GM12878 (cell line): ENCODE data around the gene TSHZ2. TPM values are rescaled to one million over a fixed set of nuclear protein-coding genes. Genes with fewer than 3 reads are reported as not detected.

Experiments used
- ATAC-seq: fragments of 200-7000 bp; cut with Tn5 transposase; 3 replicates; pipeline ENCODE4 v1.9.1; 2020; ENCODE audit warnings: mild to moderate bottlenecking, moderate library complexity
- BruUV-seq: library from RNA; stranded (reverse); fragments of 400-500 nt; replicated peaks from 2 replicates; lab custom pipeline; 2021; lab: Mats Ljungman, UMichigan
- CTCF ChIA-PET: fragments of 300-600 bp; sonication (Branson Sonifier 250); formaldehyde crosslinking; extraction: SDS; loops from one replicate; lab custom pipeline; 2021; ENCODE audit warnings: inconsistent platforms; lab: Yijun Ruan, JAX
- POLR2A ChIA-PET: fragments of 350-600 bp; formaldehyde crosslinking; extraction: SDS; loops from one replicate; lab custom pipeline; 2021; ENCODE audit warnings: inconsistent platforms; lab: Charles Lee
- RAD21 ChIA-PET: fragments of 300-600 bp; sonication (Branson Sonifier 250); formaldehyde crosslinking; loops from one replicate; lab custom pipeline; 2023; ENCODE audit warnings: antibody characterized with exemption; ENCODE audit not compliant: unreplicated experiment; lab: Charles Lee
- SMC1A ChIA-PET: fragments of 300-600 bp; sonication (Branson Sonifier 250); formaldehyde crosslinking; loops from one replicate; lab custom pipeline; 2023; ENCODE audit not compliant: unreplicated experiment, uncharacterized antibody; lab: Charles Lee
- DNase-seq: peaks from one replicate; pipeline ENCODE4 v3.0.0-alpha.2; 2011; ENCODE audit warnings: low read depth, low spot score
- FAIRE-seq: peaks from 3 replicates; lab custom pipeline; 2011; peaks lifted over from hg19 to GRCh38; lab: Jason Lieb, UNC
- H2AFZ ChIP-seq: 2 replicates; pipeline ENCODE4 v1.6.0; 2011; ENCODE audit warnings: low read depth, low read length, control low read depth; ENCODE audit not compliant: control insufficient read depth
- H3K27ac ChIP-seq: 2 replicates; pipeline ENCODE4 v1.5.1; 2011; ENCODE audit warnings: control low read depth; ENCODE audit not compliant: control insufficient read depth, insufficient read depth
- H3K27me3 ChIP-seq, 2 experiments: replicated peaks in 1 of 2; 2 replicates each; pipeline versions ENCODE4 v1.6.0 to v1.6.1; 2011; ENCODE audit warnings: low read length in 1 of 2; ENCODE audit not compliant: control insufficient read depth in 2 of 2, insufficient read depth in 2 of 2
- H3K36me3 ChIP-seq, 2 experiments: 2 replicates each; pipeline ENCODE4 v1.5.1; 2011; ENCODE audit warnings: low read length in 1 of 2; ENCODE audit not compliant: control insufficient read depth in 2 of 2, insufficient read depth in 2 of 2
- H3K4me1 ChIP-seq: 2 replicates; pipeline ENCODE4 v1.6.1; 2011; ENCODE audit warnings: mild to moderate bottlenecking, low read length, moderate library complexity, mixed read lengths; ENCODE audit not compliant: control insufficient read depth, insufficient read depth
- H3K4me2 ChIP-seq: 2 replicates; pipeline ENCODE4 v1.6.0; 2011; ENCODE audit warnings: control low read depth; ENCODE audit not compliant: control insufficient read depth, insufficient read depth
- H3K4me3 ChIP-seq: fragments of 200-600 bp; sonication (generic); 2 replicates; pipeline ENCODE4 v1.5.1; 2016
- H3K79me2 ChIP-seq: 2 replicates; pipeline ENCODE4 v1.6.0; 2011; ENCODE audit warnings: low read length; ENCODE audit not compliant: control insufficient read depth, insufficient read depth
- H3K9ac ChIP-seq: 2 replicates; pipeline ENCODE4 v1.8.0; 2011; ENCODE audit warnings: low read length, control low read depth, mixed read lengths; ENCODE audit not compliant: control insufficient read depth, insufficient read depth
- H3K9me3 ChIP-seq: replicated peaks from 3 replicates; pipeline ENCODE4 v1.5.1; 2011; ENCODE audit warnings: mild to moderate bottlenecking, low read length; ENCODE audit not compliant: control insufficient read depth, insufficient read depth
- H4K20me1 ChIP-seq: 2 replicates; pipeline ENCODE4 v1.6.0; 2011; ENCODE audit not compliant: control insufficient read depth, insufficient read depth
- DPF2 ChIP-seq: fragments of 450-650 bp; IDR thresholded peaks from 2 replicates; pipeline ENCODE4 v1.6.1; 2017; ENCODE audit warnings: mild to moderate bottlenecking
- HDGF ChIP-seq: fragments of 450-650 bp; IDR thresholded peaks from 2 replicates; pipeline ENCODE4 v1.6.1; 2016; ENCODE audit warnings: antibody characterized with exemption
- IRF3 ChIP-seq: fragments of 450-650 bp; IDR thresholded peaks from 2 replicates; pipeline ENCODE4 v1.6.1; 2014; ENCODE audit warnings: mild to moderate bottlenecking
- IRF5 ChIP-seq: fragments of 450-650 bp; IDR thresholded peaks from 2 replicates; pipeline ENCODE4 v1.6.1; 2017; ENCODE audit warnings: borderline replicate concordance
- NRF1 ChIP-seq: conservative IDR thresholded peaks from 2 replicates; pipeline ENCODE4 v1.6.1; 2011; ENCODE audit warnings: mild to moderate bottlenecking, low read depth, low read length, improper control_type of control experiment
- SMC3 ChIP-seq: IDR thresholded peaks from 2 replicates; pipeline ENCODE4 v1.6.1; 2011; ENCODE audit warnings: low read length, improper control_type of control experiment, borderline replicate concordance
- SRF ChIP-seq, 2 experiments: IDR thresholded peaks; 2 replicates each; pipeline ENCODE4 v1.6.1; 2011; ENCODE audit warnings: low read depth in 2 of 2, low read length in 2 of 2, mild to moderate bottlenecking in 1 of 2, moderate library complexity in 1 of 2
- YY1 ChIP-seq: IDR thresholded peaks from 2 replicates; pipeline ENCODE4 v1.6.1; 2011; ENCODE audit warnings: low read depth, mild to moderate bottlenecking, low read length
- WGBS: methylation state at CpG from one replicate; pipeline ENCODE4 v1.1.6; 2016; ENCODE audit warnings: low lambda C conversion rate; ENCODE audit not compliant: insufficient replicate concordance, insufficient coverage; ENCODE audit errors: missing lambda C conversion rate; 5-methylcytosine and 5-hydroxymethylcytosine counted together
- in situ Hi-C: fragments of 300-500 bp; cut with MboI; formaldehyde crosslinking; loops from 9 replicates; pipeline ENCODE4 v1.14.3; 2018; ENCODE audit warnings: mixed read lengths
- intact Hi-C: fragments of 100-400 bp; cut with micrococcal nuclease; formaldehyde crosslinking; loops from one replicate; pipeline ENCODE4 v1.14.2; 2022; ENCODE audit not compliant: unreplicated experiment
- polyA plus RNA-seq, 11 experiments: library from polyadenylated mRNA; depleted of rRNA in 4 of 11; unstranded in 6 of 11; stranded (reverse) in 5 of 11; fragments of >200 nt; fragmentation: Nextera tagmentation in 4 of 11; fragmentation: Illumina TruSeq in 1 of 11; extraction: Ambion mirVana in 4 of 11; extraction: Trizol in 1 of 11; gene quantifications; 1 replicate in 1 of 11; 2 replicates in 10 of 11; pipeline versions ENCODE4 v1.2.1 to v1.2.3, GENCODE V29; 2011 to 2016; ENCODE audit warnings: inconsistent platforms in 2 of 11, missing spikeins in 2 of 11, low read depth in 1 of 11
- total RNA-seq, 4 experiments: library from RNA; depleted of rRNA in 3 of 4; stranded (reverse); fragments of >200 nt in 3 of 4; fragmentation: Illumina TruSeq in 1 of 4; extraction: Trizol in 1 of 4; gene quantifications; 2 replicates each; pipeline versions ENCODE4 v1.2.1 to v1.2.3, GENCODE V29; 2013 to 2021
- TF ChIP-seq, protein P1 (sequence below): fragments of 450-650 bp; IDR thresholded peaks from 2 replicates; pipeline ENCODE4 v1.6.1; 2017; ENCODE audit warnings: mild to moderate bottlenecking, low read depth, inconsistent platforms; ENCODE audit not compliant: poor library complexity, severe bottlenecking
- TF ChIP-seq, protein P2 (sequence below): fragments of 450-650 bp; formaldehyde crosslinking; IDR thresholded peaks from 2 replicates; pipeline ENCODE4 v1.5.0; 2022; ENCODE audit warnings: mild to moderate bottlenecking, missing genetic modification characterization

Gene TSHZ2
- total and polyA plus RNA-seq, 10 of the 15 experiments (the other 5 are each of a cell fraction or from before 2014, with no cell fraction given), result 0.01 to 0.86 (median 0.13) TPM; not detected in 2

DNA sequence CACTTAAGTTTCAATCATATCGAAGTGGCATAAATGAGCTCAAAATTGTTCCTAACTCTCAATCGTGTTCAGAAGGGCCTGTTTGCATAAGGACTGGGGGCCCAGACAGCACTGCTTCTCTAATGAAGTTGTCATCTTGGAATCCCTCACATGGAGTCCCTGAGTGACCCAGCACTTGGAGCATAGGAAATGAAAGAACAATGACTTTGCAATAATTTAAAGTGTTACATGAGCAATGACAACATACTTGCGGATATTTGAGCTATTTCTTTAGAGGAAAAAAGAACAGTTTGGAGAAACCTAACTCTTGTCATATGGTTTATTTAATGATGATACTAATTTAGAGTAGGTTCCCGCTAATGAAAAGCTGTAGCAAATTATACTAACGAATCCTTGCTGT is 239.9 kb downstream of the TSHZ2 start (continued):
- TF ChIP-seq, protein P1, sequence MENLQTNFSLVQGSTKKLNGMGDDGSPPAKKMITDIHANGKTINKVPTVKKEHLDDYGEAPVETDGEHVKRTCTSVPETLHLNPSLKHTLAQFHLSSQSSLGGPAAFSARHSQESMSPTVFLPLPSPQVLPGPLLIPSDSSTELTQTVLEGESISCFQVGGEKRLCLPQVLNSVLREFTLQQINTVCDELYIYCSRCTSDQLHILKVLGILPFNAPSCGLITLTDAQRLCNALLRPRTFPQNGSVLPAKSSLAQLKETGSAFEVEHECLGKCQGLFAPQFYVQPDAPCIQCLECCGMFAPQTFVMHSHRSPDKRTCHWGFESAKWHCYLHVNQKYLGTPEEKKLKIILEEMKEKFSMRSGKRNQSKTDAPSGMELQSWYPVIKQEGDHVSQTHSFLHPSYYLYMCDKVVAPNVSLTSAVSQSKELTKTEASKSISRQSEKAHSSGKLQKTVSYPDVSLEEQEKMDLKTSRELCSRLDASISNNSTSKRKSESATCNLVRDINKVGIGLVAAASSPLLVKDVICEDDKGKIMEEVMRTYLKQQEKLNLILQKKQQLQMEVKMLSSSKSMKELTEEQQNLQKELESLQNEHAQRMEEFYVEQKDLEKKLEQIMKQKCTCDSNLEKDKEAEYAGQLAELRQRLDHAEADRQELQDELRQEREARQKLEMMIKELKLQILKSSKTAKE, result no peak
- TF ChIP-seq HDGF (no peak), SMC3 (no peak), IRF5 (no peak)

DNA sequence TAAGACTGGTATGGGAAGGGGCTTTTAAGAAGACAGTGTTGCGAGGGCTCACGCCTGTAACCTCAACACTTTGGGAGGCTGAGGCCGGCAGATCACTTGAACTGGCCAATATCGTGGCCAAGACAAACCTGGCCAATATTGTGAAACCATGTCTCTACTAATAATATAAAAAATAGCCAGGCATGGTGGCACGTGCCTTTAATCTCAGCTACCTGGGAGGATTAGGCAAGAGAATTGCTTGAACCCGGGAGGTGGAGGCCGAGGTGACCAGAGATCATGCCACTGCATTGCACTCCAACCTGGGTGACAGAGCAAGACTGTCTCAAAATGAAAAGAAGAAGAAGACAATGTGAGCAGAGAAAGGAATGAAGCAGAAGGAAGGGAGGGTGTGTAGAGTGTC is 242.2 kb downstream of the TSHZ2 start:
- no peak overlapping the region for H3K4me3 ChIP-seq
- no peak overlapping the region for H3K4me2 ChIP-seq
- WGBS, result 86% methylated on average over 7 of the region's 7 CpGs
- ATAC-seq (no peak), DNase-seq (no peak), FAIRE-seq (no peak)
- no peak overlapping the region for H3K27ac ChIP-seq
- intact Hi-C loops (no loop called here), in situ Hi-C loops (loop anchor here (10.0 kb wide), 1 partner anchor 900 kb away; no protein-coding TSS in a partner anchor)
- H3K27me3 ChIP-seq, result no peaks in the 10 kb centered on the region
- H3K36me3 ChIP-seq, result no peaks in the 10 kb centered on the region
- H2AFZ ChIP-seq, result no peak overlapping the region
- H4K20me1 ChIP-seq, result no peaks in the 10 kb centered on the region
- POLR2A ChIA-PET, result no interaction called here
- no peak overlapping the region for H3K9ac ChIP-seq
- no TSS peak for BruUV-seq
- no peaks in the 10 kb centered on the region for H3K4me1 ChIP-seq
- RAD21 ChIA-PET, result no interaction called here
- H3K79me2 ChIP-seq, result no peaks in the 10 kb centered on the region
- no peaks in the 10 kb centered on the region for H3K9me3 ChIP-seq
- TF ChIP-seq, protein P2, sequence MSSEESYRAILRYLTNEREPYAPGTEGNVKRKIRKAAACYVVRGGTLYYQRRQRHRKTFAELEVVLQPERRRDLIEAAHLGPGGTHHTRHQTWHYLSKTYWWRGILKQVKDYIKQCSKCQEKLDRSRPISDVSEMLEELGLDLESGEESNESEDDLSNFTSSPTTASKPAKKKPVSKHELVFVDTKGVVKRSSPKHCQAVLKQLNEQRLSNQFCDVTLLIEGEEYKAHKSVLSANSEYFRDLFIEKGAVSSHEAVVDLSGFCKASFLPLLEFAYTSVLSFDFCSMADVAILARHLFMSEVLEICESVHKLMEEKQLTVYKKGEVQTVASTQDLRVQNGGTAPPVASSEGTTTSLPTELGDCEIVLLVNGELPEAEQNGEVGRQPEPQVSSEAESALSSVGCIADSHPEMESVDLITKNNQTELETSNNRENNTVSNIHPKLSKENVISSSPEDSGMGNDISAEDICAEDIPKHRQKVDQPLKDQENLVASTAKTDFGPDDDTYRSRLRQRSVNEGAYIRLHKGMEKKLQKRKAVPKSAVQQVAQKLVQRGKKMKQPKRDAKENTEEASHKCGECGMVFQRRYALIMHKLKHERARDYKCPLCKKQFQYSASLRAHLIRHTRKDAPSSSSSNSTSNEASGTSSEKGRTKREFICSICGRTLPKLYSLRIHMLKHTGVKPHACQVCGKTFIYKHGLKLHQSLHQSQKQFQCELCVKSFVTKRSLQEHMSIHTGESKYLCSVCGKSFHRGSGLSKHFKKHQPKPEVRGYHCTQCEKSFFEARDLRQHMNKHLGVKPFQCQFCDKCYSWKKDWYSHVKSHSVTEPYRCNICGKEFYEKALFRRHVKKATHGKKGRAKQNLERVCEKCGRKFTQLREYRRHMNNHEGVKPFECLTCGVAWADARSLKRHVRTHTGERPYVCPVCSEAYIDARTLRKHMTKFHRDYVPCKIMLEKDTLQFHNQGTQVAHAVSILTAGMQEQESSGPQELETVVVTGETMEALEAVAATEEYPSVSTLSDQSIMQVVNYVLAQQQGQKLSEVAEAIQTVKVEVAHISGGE, result no peak
- TF ChIP-seq IRF3 (no peak), DPF2 (no peak), YY1 (no peak), SRF (IDR thresholded peaks at IDR 0.05; ENCODE audit: low read depth in 2 of 2, low read length in 2 of 2) (no peak), NRF1 (no peak)
- TF ChIP-seq, protein P1, result no peak
- CTCF ChIA-PET, result interaction anchor here (0.7 to 2.7 kb wide), 3 partner anchors 464 to 986 kb away, joined by 3 to 12 read pairs (median 4); no protein-coding TSS in a partner anchor
- SMC1A ChIA-PET, result interaction anchor here (1.5 kb wide), 1 partner anchor 12 kb away, joined by 4 read pairs; no protein-coding TSS in a partner anchor
